A549 (cell line): ENCODE measurements around the gene RER1.
"Not testable (repeated sequence)": the region's sequence is repeated elsewhere in the genome, so short reads cannot be mapped to it uniquely, and the experiment has no call there.

ENCODE experiments used
- CHD2 ChIP-seq: fragments of 150-350 bp; IDR thresholded peaks from 2 replicates; pipeline ENCODE4 v1.6.1; 2014; ENCODE audit warnings: low read length; ENCODE audit not compliant: partially characterized antibody
- CHD4 ChIP-seq: fragments of 200-600 bp; sonication (generic); IDR thresholded peaks from 2 replicates; pipeline ENCODE4 v1.6.1; 2016; ENCODE audit warnings: antibody characterized with exemption, mild to moderate bottlenecking, borderline replicate concordance
- EHMT2 ChIP-seq: fragments of 200-600 bp; sonication (generic); IDR thresholded peaks from 2 replicates; pipeline ENCODE4 v1.6.1; 2016; ENCODE audit warnings: antibody characterized with exemption, low read depth, mild to moderate bottlenecking, moderate library complexity
- EP300 ChIP-seq, 2 experiments: fragments of >200 bp; sonication (Bioruptor Twin); formaldehyde crosslinking; IDR thresholded peaks; 2 replicates in 1 of 2; 3 replicates in 1 of 2; pipeline ENCODE4 v1.6.1; 2016 to 2017
- HES2 ChIP-seq: fragments of >200 bp; sonication (Bioruptor Twin); formaldehyde crosslinking; IDR thresholded peaks from 2 replicates; pipeline ENCODE4 v1.6.1; 2016
- MAZ ChIP-seq: fragments of 150-350 bp; IDR thresholded peaks from 2 replicates; pipeline ENCODE4 v1.6.1; 2014; ENCODE audit warnings: antibody characterized with exemption, low read depth, low read length, borderline replicate concordance
- POLR2A ChIP-seq: IDR thresholded peaks from 2 replicates; pipeline ENCODE4 v1.6.1; 2012; ENCODE audit warnings: mild to moderate bottlenecking, low read length
- RAD21 ChIP-seq, 2 experiments: fragments of >200 bp in 1 of 2; sonication (Bioruptor Twin) in 1 of 2; formaldehyde crosslinking in 1 of 2; IDR thresholded peaks in 1 of 2; conservative IDR thresholded peaks in 1 of 2; 2 replicates in 1 of 2; 3 replicates in 1 of 2; pipeline ENCODE4 v1.6.1; 2012 to 2018; ENCODE audit warnings: inconsistent platforms in 1 of 2
- SREBF2 ChIP-seq: fragments of 450-650 bp; IDR thresholded peaks from 2 replicates; pipeline ENCODE4 v1.6.1; 2014; ENCODE audit warnings: mild to moderate bottlenecking, moderate library complexity
- TF ChIP-seq, protein P1 (sequence below): IDR thresholded peaks from 2 replicates; pipeline ENCODE4 v1.6.1; 2012
- TF ChIP-seq, protein P2 (sequence below): fragments of >200 bp; sonication (Bioruptor Twin); formaldehyde crosslinking; IDR thresholded peaks from 3 replicates; pipeline ENCODE4 v1.5.1; 2016

GRCh38 chr1:2440346-2440745 lies 48.7 kb downstream of the RER1 start:
- TF ChIP-seq, protein P1, sequence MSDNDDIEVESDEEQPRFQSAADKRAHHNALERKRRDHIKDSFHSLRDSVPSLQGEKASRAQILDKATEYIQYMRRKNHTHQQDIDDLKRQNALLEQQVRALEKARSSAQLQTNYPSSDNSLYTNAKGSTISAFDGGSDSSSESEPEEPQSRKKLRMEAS = not testable (repeated sequence)
- TF ChIP-seq RAD21 (conservative IDR thresholded peaks at IDR 0.05 in 1 of 2, IDR thresholded peaks at IDR 0.05 in 1 of 2); EHMT2; CHD2; CHD4; SREBF2; EP300 (IDR thresholded peaks at IDR 0.05); MAZ; POLR2A; HES2: not testable (repeated sequence)
- TF ChIP-seq, protein P2, sequence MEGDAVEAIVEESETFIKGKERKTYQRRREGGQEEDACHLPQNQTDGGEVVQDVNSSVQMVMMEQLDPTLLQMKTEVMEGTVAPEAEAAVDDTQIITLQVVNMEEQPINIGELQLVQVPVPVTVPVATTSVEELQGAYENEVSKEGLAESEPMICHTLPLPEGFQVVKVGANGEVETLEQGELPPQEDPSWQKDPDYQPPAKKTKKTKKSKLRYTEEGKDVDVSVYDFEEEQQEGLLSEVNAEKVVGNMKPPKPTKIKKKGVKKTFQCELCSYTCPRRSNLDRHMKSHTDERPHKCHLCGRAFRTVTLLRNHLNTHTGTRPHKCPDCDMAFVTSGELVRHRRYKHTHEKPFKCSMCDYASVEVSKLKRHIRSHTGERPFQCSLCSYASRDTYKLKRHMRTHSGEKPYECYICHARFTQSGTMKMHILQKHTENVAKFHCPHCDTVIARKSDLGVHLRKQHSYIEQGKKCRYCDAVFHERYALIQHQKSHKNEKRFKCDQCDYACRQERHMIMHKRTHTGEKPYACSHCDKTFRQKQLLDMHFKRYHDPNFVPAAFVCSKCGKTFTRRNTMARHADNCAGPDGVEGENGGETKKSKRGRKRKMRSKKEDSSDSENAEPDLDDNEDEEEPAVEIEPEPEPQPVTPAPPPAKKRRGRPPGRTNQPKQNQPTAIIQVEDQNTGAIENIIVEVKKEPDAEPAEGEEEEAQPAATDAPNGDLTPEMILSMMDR = not testable (repeated sequence)
